ENCODE data around the gene U2AF1L4.

The U2AF1L4 gene

DNA sequence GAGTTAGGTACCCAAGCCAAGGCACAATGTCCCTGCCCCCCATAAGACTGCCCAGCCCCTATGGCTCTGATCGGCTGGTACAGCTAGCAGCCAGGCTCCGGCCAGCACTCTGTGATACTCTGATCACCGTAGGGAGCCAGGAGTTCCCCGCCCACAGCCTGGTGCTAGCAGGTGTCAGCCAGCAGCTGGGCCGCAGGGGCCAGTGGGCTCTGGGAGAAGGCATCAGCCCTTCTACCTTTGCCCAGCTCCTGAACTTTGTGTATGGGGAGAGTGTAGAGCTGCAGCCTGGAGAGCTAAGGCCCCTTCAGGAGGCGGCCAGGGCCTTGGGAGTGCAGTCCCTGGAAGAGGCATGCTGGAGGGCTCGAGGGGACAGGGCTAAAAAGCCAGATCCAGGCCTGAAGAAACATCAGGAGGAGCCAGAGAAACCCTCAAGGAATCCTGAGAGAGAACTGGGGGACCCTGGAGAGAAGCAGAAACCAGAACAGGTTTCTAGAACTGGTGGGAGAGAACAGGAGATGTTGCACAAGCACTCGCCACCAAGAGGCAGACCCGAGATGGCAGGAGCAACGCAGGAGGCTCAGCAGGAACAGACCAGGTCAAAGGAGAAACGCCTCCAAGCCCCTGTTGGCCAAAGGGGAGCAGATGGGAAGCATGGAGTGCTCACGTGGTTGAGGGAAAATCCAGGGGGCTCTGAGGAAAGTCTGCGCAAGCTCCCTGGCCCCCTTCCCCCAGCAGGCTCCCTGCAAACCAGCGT, 30.4 kb downstream of the U2AF1L4 start:
- Histone ChIP-seq H3K9ac (ENCODE audit: low read length) (peak overlapping the region; percentile 77), H4K20me1 (ENCODE audit: insufficient read depth, low read length) (peaks cover 14% of the 10 kb centered on the region), H2AFZ (ENCODE audit: low read depth, low read length) (no peak overlapping the region), H3K4me3 (ENCODE audit: low read length) (peak overlapping the region; percentile 78), H3K27me3 (ENCODE audit: low read depth, low read length) (no peaks in the 10 kb centered on the region), H3K79me2 (ENCODE audit: low read length) (peaks cover 23% of the 10 kb centered on the region), H3K9me3 (ENCODE audit: insufficient read depth, low read length) (no peaks in the 10 kb centered on the region), H3K4me2 (ENCODE audit: low read length) (peak overlapping the region; percentile 83), H3K4me1 (ENCODE audit: low read length) (peaks cover 76% of the 10 kb centered on the region), H3K36me3 (replicated peaks; ENCODE audit: low read depth, low read length) (peaks cover under 1% of the 10 kb centered on the region), H3K27ac (ENCODE audit: low read length) (peak overlapping the region; percentile 91)
- TF ChIP-seq EZH2phosphoT487 (IDR thresholded peaks at IDR 0.05; ENCODE audit: low read depth) (no peak), CTCF (IDR thresholded peaks at IDR 0.05; ENCODE audit: low read depth, low read length) (peak; percentile 40)

DNA sequence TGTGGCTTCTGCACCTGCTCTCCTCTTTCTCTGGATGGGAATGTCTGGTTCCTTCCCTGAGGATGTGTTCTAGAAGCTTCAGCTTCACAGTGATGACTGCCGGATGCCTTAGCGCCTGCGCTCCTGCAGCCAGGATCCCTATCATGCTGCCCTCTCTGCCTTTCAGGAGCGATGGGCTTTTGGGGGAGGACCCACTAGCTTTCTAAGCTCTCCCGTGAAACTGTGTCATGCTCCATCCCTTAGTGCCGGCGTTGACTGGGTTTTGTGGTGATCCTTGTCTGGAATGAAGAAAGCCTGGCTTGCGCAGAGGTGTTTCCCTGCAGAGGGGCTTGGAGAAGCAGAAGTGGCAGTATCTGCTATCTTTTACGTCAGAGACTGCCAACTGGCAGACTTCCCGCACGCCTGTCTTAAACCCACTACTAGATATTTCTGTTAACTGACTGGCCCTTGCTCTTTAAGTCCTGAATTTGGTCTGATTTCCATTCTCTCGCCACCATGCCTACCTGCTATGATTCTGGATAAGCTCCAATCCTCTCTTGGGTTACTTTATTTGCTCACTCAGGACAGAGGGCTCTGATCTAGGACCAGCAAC, 31.2 kb downstream of the U2AF1L4 start:
- no peaks in the 10 kb centered on the region for H3K9me3 ChIP-seq (ENCODE audit: insufficient read depth, low read length)
- peak overlapping the region; percentile 77 for H3K9ac ChIP-seq (ENCODE audit: low read length)
- no peak overlapping the region for H2AFZ ChIP-seq (ENCODE audit: low read depth, low read length)
- TF ChIP-seq EZH2phosphoT487 (IDR thresholded peaks at IDR 0.05; ENCODE audit: low read depth) (no peak), CTCF (IDR thresholded peaks at IDR 0.05; ENCODE audit: low read depth, low read length) (no peak)
- peak overlapping the region; percentile 91 for H3K27ac ChIP-seq (ENCODE audit: low read length)
- peak overlapping the region; percentile 78 for H3K4me3 ChIP-seq (ENCODE audit: low read length)
- H3K36me3 ChIP-seq (replicated peaks; ENCODE audit: low read depth, low read length), result no peaks in the 10 kb centered on the region
- H3K4me2 ChIP-seq (ENCODE audit: low read length), result peak overlapping the region; percentile 83
- H3K79me2 ChIP-seq (ENCODE audit: low read length), result peaks cover 16% of the 10 kb centered on the region
- peaks cover 71% of the 10 kb centered on the region for H3K4me1 ChIP-seq (ENCODE audit: low read length)
- H4K20me1 ChIP-seq (ENCODE audit: insufficient read depth, low read length), result peaks cover 6% of the 10 kb centered on the region
- no peaks in the 10 kb centered on the region for H3K27me3 ChIP-seq (ENCODE audit: low read depth, low read length)

DNA sequence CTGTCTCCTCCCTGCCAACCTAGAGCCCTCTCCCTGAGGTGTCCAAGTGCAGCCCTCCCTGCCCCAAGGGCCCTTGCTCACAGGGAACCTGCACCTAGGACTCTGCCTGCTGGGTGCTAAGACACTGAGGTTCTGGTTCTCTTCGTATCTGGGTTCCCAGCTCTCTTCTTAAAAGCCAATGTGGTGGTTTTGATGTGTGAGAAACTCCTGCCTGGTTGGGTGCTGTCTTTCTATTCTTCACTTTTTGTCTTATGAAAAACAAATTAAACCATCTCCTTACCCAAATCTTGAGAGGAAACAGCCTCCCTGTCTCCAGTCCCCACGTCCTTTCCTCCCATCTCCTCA, 31.7 kb downstream of the U2AF1L4 start:
- Histone ChIP-seq H3K36me3 (replicated peaks; ENCODE audit: low read depth, low read length) (no peaks in the 10 kb centered on the region), H4K20me1 (ENCODE audit: insufficient read depth, low read length) (peaks cover under 1% of the 10 kb centered on the region; the same call in 1 of the 2 replicates), H3K27ac (ENCODE audit: low read length) (peak overlapping the region; percentile 91), H3K4me3 (ENCODE audit: low read length) (peak overlapping the region; percentile 78), H2AFZ (ENCODE audit: low read depth, low read length) (no peak overlapping the region), H3K9me3 (ENCODE audit: insufficient read depth, low read length) (no peaks in the 10 kb centered on the region), H3K9ac (ENCODE audit: low read length) (peak overlapping the region; percentile 77), H3K27me3 (ENCODE audit: low read depth, low read length) (no peaks in the 10 kb centered on the region), H3K4me1 (ENCODE audit: low read length) (peaks cover 68% of the 10 kb centered on the region), H3K4me2 (ENCODE audit: low read length) (peak overlapping the region; percentile 83), H3K79me2 (ENCODE audit: low read length) (peaks cover 10% of the 10 kb centered on the region)
- TF ChIP-seq CTCF (IDR thresholded peaks at IDR 0.05; ENCODE audit: low read depth, low read length), result no peak
- TF ChIP-seq EZH2phosphoT487 (IDR thresholded peaks at IDR 0.05; ENCODE audit: low read depth), result no peak

Measured in OCI-LY3 (cell line).